ENCODE results near the gene USP17L26. TPM values are rescaled to one million over a fixed set of nuclear protein-coding genes. Genes with fewer than 3 reads are reported as not detected.
"Not testable (repeated sequence)": the region's sequence is repeated elsewhere in the genome, so short reads cannot be mapped to it uniquely, and the experiment has no call there.

USP17L26 gene
- not detected in 2 replicates for total RNA-seq (2014; rRNA removed; shearing (Covaris generic))
- polyA plus RNA-seq (2015; cell fraction: cytosol; rRNA removed): not detected in 2 replicates
- not detected in 2 replicates for polyA plus RNA-seq (2015; cell fraction: nucleus; rRNA removed)

GRCh38 chr4:9334358-9334757 is at the start of gene USP17L26:
TSS of gene USP17L26 (plus strand) at chr4:9334658. CDS start at chr4:9334658, 0 bp downstream.
- DNase-seq (ENCODE audit: low read depth): not testable (repeated sequence)

- DNase-seq (ENCODE audit: low read depth): not testable (repeated sequence)
These were observed 10.3 kb upstream of the USP17L26 start for GRCh38 chr4:9324191-9324590.

GRCh38 chr4:9324865-9325264 is 9.6 kb upstream of the USP17L26 start, which contains the start of gene USP17L24:
TSS of gene USP17L24 (plus strand) at chr4:9325165. CDS start at chr4:9325165, 0 bp downstream.
- not testable (repeated sequence) for DNase-seq (ENCODE audit: low read depth)

GRCh38 chr4:9329611-9330010 is 4.8 kb upstream of the USP17L26 start, which contains the start of gene USP17L25:
TSS of gene USP17L25 (plus strand) at chr4:9329911. CDS start at chr4:9329911, 0 bp downstream.
- not testable (repeated sequence) for DNase-seq (ENCODE audit: low read depth)

- DNase-seq (ENCODE audit: low read depth): not testable (repeated sequence)
These were observed 4.6 kb downstream of the USP17L26 start, which contains the start of gene USP17L5 for GRCh38 chr4:9339103-9339502. TSS of gene USP17L5 (plus strand) at chr4:9339403. CDS start at chr4:9339403, 0 bp downstream.

- DNase-seq (ENCODE audit: low read depth): not testable (repeated sequence)
These were observed 9.4 kb downstream of the USP17L26 start, which contains the start of gene USP17L27 for GRCh38 chr4:9343848-9344247. TSS of gene USP17L27 (plus strand) at chr4:9344148. CDS start at chr4:9344148, 0 bp downstream.

GRCh38 chr4:9348593-9348992 is 14.1 kb downstream of the USP17L26 start, which contains the start of gene USP17L28:
TSS of gene USP17L28 (plus strand) at chr4:9348893. CDS start at chr4:9348893, 0 bp downstream.
- DNase-seq (ENCODE audit: low read depth): not testable (repeated sequence)

- DNase-seq (ENCODE audit: low read depth): not testable (repeated sequence)
These were observed 16.4 kb downstream of the USP17L26 start for GRCh38 chr4:9350866-9351265.

GRCh38 chr4:9353338-9353737 is 18.9 kb downstream of the USP17L26 start, which contains the start of gene USP17L29:
TSS of gene USP17L29 (plus strand) at chr4:9353638. CDS start at chr4:9353638, 0 bp downstream.
- DNase-seq (ENCODE audit: low read depth): not testable (repeated sequence)

GRCh38 chr4:9362829-9363228 is 28.4 kb downstream of the USP17L26 start, which contains the start of gene USP17L30:
TSS of gene USP17L30 (plus strand) at chr4:9363129. CDS start at chr4:9363129, 0 bp downstream.
- DNase-seq (ENCODE audit: low read depth): not testable (repeated sequence)

- not testable (repeated sequence) for DNase-seq (ENCODE audit: low read depth)
These were observed 45.4 kb downstream of the USP17L26 start for GRCh38 chr4:9379881-9380280.

- DNase-seq (ENCODE audit: low read depth): peak; percentile 5
These were observed 46.6 kb downstream of the USP17L26 start for GRCh38 chr4:9381012-9381534.

GRCh38 chr4:9384126-9384525 is 49.7 kb downstream of the USP17L26 start:
- no peak for DNase-seq (ENCODE audit: low read depth)

Other genes with a start within 250 kb of the USP17L26 start
- gene FAM90A26, start 164.2 kb upstream of the USP17L26 start, total RNA-seq (2014; rRNA removed; shearing (Covaris generic)): not detected in 2 replicates
- gene USP17L10, start 124.0 kb upstream of the USP17L26 start, total RNA-seq (2014; rRNA removed; shearing (Covaris generic)): not detected in 2 replicates
- not detected in 2 replicates for gene USP17L11, start 119.3 kb upstream of the USP17L26 start, total RNA-seq (2014; rRNA removed; shearing (Covaris generic))
- not detected in 2 replicates for gene USP17L12, start 114.5 kb upstream of the USP17L26 start, total RNA-seq (2014; rRNA removed; shearing (Covaris generic))
- gene USP17L13, start 109.8 kb upstream of the USP17L26 start, total RNA-seq (2014; rRNA removed; shearing (Covaris generic)): not detected in 2 replicates
- not detected in 2 replicates for gene USP17L15, start 100.3 kb upstream of the USP17L26 start, total RNA-seq (2014; rRNA removed; shearing (Covaris generic))
- not detected in 2 replicates for gene USP17L17, start 90.8 kb upstream of the USP17L26 start, total RNA-seq (2014; rRNA removed; shearing (Covaris generic))
- gene USP17L18, start 86.0 kb upstream of the USP17L26 start, total RNA-seq (2014; rRNA removed; shearing (Covaris generic)): not detected in 2 replicates
- gene USP17L19, start 81.3 kb upstream of the USP17L26 start, total RNA-seq (2014; rRNA removed; shearing (Covaris generic)): not detected in 2 replicates
- not detected in 2 replicates for gene USP17L20, start 76.5 kb upstream of the USP17L26 start, total RNA-seq (2014; rRNA removed; shearing (Covaris generic))
- not detected in 2 replicates for gene USP17L21, start 71.8 kb upstream of the USP17L26 start, total RNA-seq (2014; rRNA removed; shearing (Covaris generic))
- gene USP17L22, start 67.0 kb upstream of the USP17L26 start, total RNA-seq (2014; rRNA removed; shearing (Covaris generic)): not detected in 2 replicates
- gene USP17L24, start 9.5 kb upstream of the USP17L26 start, total RNA-seq (2014; rRNA removed; shearing (Covaris generic)): not detected in 2 replicates
- not detected in 2 replicates for gene USP17L25, start 4.7 kb upstream of the USP17L26 start, total RNA-seq (2014; rRNA removed; shearing (Covaris generic))
- gene USP17L5, start 4.7 kb downstream of the USP17L26 start, total RNA-seq (2014; rRNA removed; shearing (Covaris generic)): not detected in 2 replicates
- gene USP17L27, start 9.5 kb downstream of the USP17L26 start, total RNA-seq (2014; rRNA removed; shearing (Covaris generic)): not detected in 2 replicates
- gene USP17L28, start 14.2 kb downstream of the USP17L26 start, total RNA-seq (2014; rRNA removed; shearing (Covaris generic)): not detected in 2 replicates
- gene USP17L29, start 19.0 kb downstream of the USP17L26 start, total RNA-seq (2014; rRNA removed; shearing (Covaris generic)): not detected in 2 replicates
- not detected in 2 replicates for gene USP17L30, start 28.5 kb downstream of the USP17L26 start, total RNA-seq (2014; rRNA removed; shearing (Covaris generic))
- gene DEFB131A, start 109.8 kb downstream of the USP17L26 start, total RNA-seq (2014; rRNA removed; shearing (Covaris generic)): not detected in 2 replicates